GM12892 (cell line): ENCODE results near the gene P3H1.

ENCODE experiments used
- POLR2A ChIP-seq: IDR thresholded peaks from 2 replicates; pipeline ENCODE4 v1.6.1; 2011; ENCODE audit warnings: low read depth, low read length, control low read depth
- POLR2AphosphoS5 ChIP-seq: IDR thresholded peaks from 2 replicates; pipeline ENCODE4 v1.6.1; 2011; ENCODE audit warnings: low read depth, low read length, control low read depth
- TAF1 ChIP-seq: IDR thresholded peaks from 2 replicates; pipeline ENCODE4 v1.6.1; 2011; ENCODE audit warnings: low read depth, mild to moderate bottlenecking, control low read depth, low read length, borderline replicate concordance

DNA sequence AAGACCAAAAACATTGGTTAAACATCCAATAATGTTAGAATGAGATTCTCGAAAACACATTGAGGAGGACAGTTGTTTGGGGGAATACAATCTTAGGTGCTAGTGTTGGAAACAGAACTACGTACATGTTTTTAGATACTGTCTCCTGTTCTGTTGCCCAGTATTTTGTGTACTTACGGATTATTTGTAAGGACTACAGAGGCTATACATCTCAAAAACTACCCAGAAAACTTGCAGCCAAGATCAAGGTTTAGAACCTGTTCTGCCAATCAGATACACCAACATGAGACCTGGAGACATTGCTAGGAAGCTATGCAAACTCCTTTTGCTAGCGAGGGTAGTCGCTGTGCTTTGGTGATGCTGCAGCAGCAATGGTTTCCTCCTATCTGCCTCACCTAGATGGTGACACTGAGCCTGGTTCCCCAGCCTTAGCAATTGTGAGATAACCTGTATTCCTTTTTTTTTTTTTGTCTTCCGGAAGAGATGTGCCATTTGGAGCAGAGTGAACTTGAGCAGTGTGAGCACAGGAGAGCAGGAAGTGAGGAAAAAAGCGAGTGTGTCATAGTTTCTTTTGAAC, 62.9 kb downstream of the P3H1 start:
- TF ChIP-seq POLR2A (peak; percentile 52), TAF1 (no peak), POLR2AphosphoS5 (no peak; the same call in 1 of the 2 replicates)
